Calu3 (cell line): Measurements from ENCODE around the gene CLCA1. TPM values are rescaled to one million over a fixed set of nuclear protein-coding genes. Genes with fewer than 3 reads are reported as not detected.
A peak's percentile ranks its signal among the peaks of the same experiment; 100 is the strongest.

Experiments
- BruUV-seq: library from RNA; stranded (reverse); fragments of 400-500 nt; replicated peaks from 2 replicates; lab custom pipeline; 2021; lab: Mats Ljungman, UMichigan
- CTCF ChIA-PET: fragments of 300-600 bp; sonication (Branson Sonifier 250); formaldehyde crosslinking; loops from one replicate; lab custom pipeline; 2022; ENCODE audit warnings: antibody characterized with exemption; lab: Charles Lee
- DNase-seq: peaks from one replicate; pipeline ENCODE4 v3.0.0; 2022
- H3K27ac Mint-ChIP-seq: one replicate; pipeline ENCODE4 v1.8.0; 2022; ENCODE audit warnings: mixed read lengths; ENCODE audit not compliant: unreplicated experiment
- H3K27me3 Mint-ChIP-seq: one replicate; pipeline ENCODE4 v1.8.0; 2022; ENCODE audit warnings: mixed read lengths; ENCODE audit not compliant: unreplicated experiment
- H3K36me3 Mint-ChIP-seq: one replicate; pipeline ENCODE4 v1.8.0; 2022; ENCODE audit warnings: mild to moderate bottlenecking, moderate library complexity, mixed read lengths; ENCODE audit not compliant: insufficient read depth, unreplicated experiment
- H3K4me1 Mint-ChIP-seq: one replicate; pipeline ENCODE4 v1.8.0; 2022; ENCODE audit warnings: mild to moderate bottlenecking, low read depth, mixed read lengths; ENCODE audit not compliant: unreplicated experiment
- H3K4me3 Mint-ChIP-seq: one replicate; pipeline ENCODE4 v1.8.0; 2022; ENCODE audit warnings: mild to moderate bottlenecking, low read depth, moderate library complexity, mixed read lengths; ENCODE audit not compliant: unreplicated experiment
- H3K9me3 Mint-ChIP-seq: one replicate; pipeline ENCODE4 v1.8.0; 2022; ENCODE audit warnings: low read depth, mixed read lengths; ENCODE audit not compliant: unreplicated experiment
- CTCF ChIP-seq: fragments of 200-600 bp; IDR thresholded peaks from one replicate; pipeline ENCODE4 v1.8.0; 2022; ENCODE audit warnings: antibody characterized with exemption; ENCODE audit not compliant: unreplicated experiment
- intact Hi-C: fragments of 100-400 bp; cut with micrococcal nuclease; formaldehyde crosslinking; loops from one replicate; pipeline ENCODE4 v1.10.0; 2022; ENCODE audit not compliant: unreplicated experiment
- total RNA-seq: library from RNA; stranded (reverse); gene quantifications from 2 replicates; pipeline ENCODE4 v1.2.3, GENCODE V29; 2022

Gene CLCA1
- total RNA-seq, 1 experiment from 2014 or later: not detected

- Mint-ChIP-seq H3K9me3 (peaks cover 5% of the 10 kb centered on the region), H3K27me3 (no peaks in the 10 kb centered on the region), H3K27ac (peak overlapping the region; percentile 73), H3K4me3 (no peak overlapping the region), H3K36me3 (no peaks in the 10 kb centered on the region), H3K4me1 (peaks cover 18% of the 10 kb centered on the region)
- intact Hi-C loops: no loop called here
- DNase-seq: no peak
- CTCF ChIA-PET: interaction anchor here (1.2 kb wide), 1 partner anchor 12 kb away, joined by 3 read pairs; no protein-coding TSS in a partner anchor
- no peak for TF ChIP-seq CTCF
- no TSS peak for BruUV-seq
These were observed 58.6 kb downstream of the CLCA1 start for GRCh38 chr1:86527306-86527705.

- DNase-seq: no peak
- H3K27ac Mint-ChIP-seq: no peak overlapping the region
- peaks cover 5% of the 10 kb centered on the region for H3K9me3 Mint-ChIP-seq
- CTCF ChIA-PET: no interaction called here
- TF ChIP-seq CTCF: no peak
- H3K4me1 Mint-ChIP-seq: peaks cover 29% of the 10 kb centered on the region
- H3K4me3 Mint-ChIP-seq: no peak overlapping the region
- H3K27me3 Mint-ChIP-seq: no peaks in the 10 kb centered on the region
- intact Hi-C loops: no loop called here
- BruUV-seq: no TSS peak
- no peaks in the 10 kb centered on the region for H3K36me3 Mint-ChIP-seq
These were observed 61.6 kb downstream of the CLCA1 start for GRCh38 chr1:86530211-86530845.

GRCh38 chr1:86537928-86538695 lies 69.4 kb downstream of the CLCA1 start:
- H3K9me3 Mint-ChIP-seq: no peaks in the 10 kb centered on the region
- BruUV-seq: no TSS peak
- CTCF ChIA-PET: no interaction called here
- no peak for DNase-seq
- H3K27ac Mint-ChIP-seq: no peak overlapping the region
- no peaks in the 10 kb centered on the region for H3K36me3 Mint-ChIP-seq
- peaks cover 13% of the 10 kb centered on the region for H3K4me1 Mint-ChIP-seq
- H3K27me3 Mint-ChIP-seq: no peaks in the 10 kb centered on the region
- TF ChIP-seq CTCF: no peak
- no peak overlapping the region for H3K4me3 Mint-ChIP-seq
- intact Hi-C loops: no loop called here

- no TSS peak for BruUV-seq
- Mint-ChIP-seq H3K27me3 (no peaks in the 10 kb centered on the region), H3K4me3 (no peak overlapping the region), H3K36me3 (no peaks in the 10 kb centered on the region), H3K9me3 (no peaks in the 10 kb centered on the region), H3K4me1 (peaks cover 11% of the 10 kb centered on the region), H3K27ac (no peak overlapping the region)
- intact Hi-C loops: no loop called here
- no peak for TF ChIP-seq CTCF
- no peak for DNase-seq
- CTCF ChIA-PET: no interaction called here
These were observed 70.0 kb downstream of the CLCA1 start for GRCh38 chr1:86538775-86539174.
